Inflammatory macrophage treated with lipopolysaccharide for 1 hour (primary cell): ENCODE data around the gene POFUT2.
A peak's percentile ranks its signal among the peaks of the same experiment; 100 is the strongest.
"Not testable (repeated sequence)": the region's sequence is repeated elsewhere in the genome, so short reads cannot be mapped to it uniquely, and the experiment has no call there.

Experiments
- DNase-seq, 2 donors: peaks; one replicate each; pipeline ENCODE4 v3.0.0-alpha.2; 2020 to 2022

Gene POFUT2

DNA sequence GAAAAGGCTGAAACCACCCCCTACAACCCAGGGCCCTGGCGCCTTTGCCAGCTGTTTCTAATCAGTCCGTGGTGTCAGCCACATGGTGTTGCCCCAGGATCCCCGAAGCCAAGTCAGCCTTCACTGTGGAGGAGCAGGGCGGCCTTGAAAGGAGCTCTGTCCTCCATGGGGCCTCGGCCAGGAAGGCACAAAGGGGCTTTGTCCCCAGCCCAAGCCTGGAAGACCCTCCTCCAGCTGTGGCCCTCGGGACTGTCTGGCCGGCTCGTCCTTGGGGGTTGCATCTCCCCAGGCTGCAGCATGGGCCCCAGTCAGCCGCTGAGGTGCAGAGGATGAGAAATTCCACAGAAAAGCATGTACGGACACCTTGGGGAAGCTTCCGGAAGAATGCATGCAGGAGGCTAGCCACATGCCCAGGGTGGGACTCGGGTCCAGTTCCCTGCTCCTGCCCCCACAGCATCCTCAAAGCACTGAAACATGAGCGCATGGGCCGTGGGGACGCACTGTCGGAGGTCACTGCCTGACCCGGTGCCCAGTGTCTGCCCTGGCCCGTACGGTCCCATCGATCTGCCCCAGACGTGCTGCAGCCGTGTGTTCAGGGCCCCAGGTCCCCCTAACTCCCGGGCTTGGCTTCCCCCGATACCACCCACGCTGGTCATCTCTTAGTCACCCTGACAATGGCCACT is 38.6 kb upstream of the POFUT2 start:
- DNase-seq = no peak

DNA sequence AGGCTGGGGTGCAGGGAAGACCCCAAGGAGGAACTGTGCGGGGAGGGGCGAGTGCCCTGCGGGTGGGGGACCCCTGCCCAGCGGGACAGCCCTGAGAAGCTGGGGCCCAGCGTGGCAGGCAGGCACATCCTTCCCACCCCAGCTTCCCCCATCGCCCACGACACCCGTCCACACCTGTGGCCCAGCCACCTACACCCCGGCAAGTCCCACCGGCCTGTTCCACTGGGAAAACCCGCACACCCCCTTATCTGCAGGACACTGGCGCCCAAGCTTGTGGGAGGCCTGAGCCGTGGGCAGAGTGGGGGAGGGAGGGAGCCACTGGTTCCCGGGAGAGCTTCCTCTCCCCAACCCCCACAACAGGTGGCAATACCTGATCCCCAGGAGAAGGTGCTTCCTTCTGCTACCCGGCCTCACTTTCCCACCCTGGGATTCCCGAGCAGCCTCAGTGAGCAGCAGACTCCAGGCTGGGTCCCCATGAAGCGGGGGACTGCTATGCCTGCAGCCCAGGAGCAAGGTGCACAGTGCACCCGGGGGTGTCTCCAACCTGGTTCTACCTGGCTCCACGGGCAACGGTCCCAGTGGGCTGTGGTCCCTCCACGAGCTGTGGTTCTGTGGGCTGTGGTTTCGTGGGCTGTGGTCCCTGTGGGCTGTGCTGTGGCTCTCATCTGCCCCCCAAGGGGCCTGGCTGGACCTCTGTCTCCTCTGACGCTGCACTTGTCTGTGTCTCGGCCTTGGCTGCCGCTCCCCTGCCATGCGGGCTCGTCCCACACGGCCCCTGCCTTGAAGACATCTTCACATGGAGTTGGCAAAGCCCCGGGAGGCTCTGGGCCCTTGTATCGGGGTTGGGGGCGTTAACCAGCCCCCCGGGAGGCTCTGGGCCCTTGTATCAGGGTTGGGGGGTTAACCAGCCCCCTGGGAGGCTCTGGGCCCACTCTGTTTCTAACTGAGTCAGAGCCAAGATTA is 37.8 kb upstream of the POFUT2 start:
- no peak for DNase-seq

DNA sequence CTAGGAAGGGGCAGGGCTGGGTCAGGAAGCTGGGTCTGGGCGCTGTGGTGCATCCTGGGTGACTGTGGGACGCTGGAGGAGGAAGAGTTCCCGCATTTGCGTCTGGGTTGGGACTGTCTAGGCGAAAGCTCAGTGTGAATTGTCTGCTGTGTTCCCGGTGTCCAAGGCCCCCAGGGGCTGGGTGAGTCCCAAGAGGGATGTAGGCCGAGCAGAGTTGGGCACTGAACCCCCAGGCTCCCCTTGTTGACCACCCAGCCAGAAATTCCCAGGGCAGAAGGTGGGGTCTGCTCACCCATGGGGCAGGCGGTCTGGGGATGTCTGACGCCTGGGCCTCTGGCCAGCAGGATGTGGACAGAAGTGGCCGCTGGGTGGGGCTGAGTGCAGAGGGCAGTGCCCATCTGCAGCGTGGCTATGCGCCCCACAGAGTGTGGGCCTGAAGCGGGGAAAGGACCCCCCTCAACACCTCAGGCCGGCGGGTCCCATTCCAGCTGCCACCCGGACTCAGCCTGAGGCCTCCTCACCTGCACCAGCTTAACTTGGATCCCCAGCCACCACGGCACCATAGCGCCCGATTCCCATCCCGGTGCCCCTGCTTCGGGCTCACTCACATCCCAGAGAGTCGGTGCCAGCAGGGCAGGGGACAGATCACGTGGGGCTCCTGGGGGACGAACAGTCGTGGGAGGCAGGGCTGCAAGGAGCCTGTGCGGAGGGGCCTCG is 37.0 kb upstream of the POFUT2 start:
- DNase-seq = no peak

DNA sequence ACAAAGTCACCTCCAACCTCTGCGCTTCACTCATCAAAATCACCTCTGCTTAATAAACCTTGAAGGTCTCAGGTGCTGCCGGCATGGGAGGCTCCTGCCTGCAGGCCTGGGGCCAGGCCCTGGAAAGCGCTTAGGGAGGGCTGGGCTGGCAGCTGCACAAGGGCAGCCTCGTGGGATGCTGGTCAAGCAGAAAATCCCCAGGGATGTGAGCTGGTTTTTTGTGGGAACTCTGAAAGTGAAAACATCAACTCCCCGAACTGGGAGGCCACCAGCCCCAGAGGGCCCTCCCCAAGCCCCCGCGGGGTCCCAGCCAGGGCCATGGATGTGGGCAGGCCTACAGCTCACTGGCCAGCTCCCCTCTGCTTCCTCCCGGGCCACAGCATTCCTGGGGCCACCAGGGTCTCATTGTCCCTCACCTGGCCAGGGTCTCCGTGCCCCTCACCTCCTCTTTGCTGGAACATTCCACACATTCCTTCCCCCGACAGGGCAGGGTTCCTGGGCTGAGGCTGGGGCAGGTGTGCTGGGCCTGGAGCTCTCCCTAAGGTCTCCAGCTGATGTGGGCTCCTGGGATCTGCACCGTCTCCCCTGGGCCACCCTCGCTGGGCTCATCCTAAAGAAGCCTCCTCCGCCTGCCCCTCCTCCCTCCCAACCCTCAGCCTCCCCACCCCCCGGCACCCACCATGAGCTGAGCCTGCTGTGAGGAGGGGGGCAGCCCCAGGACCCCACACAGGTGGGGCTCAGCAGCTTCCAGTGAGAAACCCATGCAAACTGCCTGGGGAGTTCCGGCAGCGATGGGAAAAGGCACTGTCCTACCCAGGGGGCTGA is 36.0 kb upstream of the POFUT2 start:
- no peak for DNase-seq

DNA sequence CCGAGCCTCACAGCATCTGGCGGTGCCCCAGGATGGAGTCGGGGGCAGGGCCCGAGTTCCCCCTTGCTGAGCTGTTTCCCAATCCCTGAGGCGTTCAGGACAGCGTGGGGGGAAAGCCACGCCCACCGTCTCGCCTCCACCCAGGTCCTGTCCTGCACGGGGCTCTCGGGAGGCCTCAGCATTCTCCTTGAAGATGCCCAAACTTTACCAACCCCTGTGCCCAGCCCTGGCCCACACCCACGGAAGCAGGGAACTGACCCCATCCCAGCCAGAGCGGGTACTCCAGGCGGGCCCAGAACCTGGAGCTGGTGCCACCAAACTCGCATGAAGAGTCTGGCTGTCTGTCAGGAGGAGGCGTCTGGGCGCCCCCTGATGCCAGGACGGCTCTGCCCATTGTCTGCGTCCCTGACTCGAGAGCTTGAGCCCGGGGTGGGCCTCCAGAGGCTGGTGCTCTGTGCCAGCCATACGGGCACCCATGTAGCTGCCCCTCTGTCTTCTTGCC is 35.3 kb upstream of the POFUT2 start:
- DNase-seq = peak in 1 of 2 donors; percentile 1

DNA sequence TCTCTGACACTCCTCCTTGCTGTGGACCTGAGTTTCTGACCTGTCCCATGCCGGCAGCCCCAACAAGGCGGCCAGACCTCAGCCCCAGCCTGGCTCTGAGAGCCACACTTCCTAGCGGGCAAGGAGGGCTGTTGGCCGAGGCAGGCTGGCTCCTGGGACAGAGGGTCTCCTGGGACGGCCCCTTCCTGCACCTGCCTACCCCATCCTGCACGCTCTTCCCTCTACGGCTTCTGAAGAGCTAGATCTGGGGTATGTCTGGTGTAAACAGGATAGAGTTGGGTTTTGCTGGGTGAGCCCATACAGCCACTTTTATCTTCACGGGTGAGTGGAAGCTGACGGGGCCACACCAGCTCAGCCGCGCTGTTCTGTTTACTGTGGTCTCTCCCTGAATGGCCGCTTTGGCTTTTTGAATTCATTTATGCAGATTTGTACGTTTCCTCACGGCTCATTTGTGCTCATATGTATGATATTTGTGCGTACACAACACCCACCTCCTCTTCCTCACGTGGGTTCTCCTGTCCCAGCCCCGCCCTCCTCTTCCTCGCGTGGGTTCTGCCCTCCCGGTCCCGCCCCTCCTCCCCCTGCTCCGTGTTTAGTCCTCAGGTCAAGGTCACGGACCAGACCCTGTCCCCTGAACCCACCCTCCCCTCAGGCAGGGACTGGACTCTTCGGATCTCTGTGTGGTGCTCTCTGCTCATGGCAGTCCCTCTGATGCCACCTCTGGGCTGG is 34.7 kb upstream of the POFUT2 start:
- no peak for DNase-seq

DNA sequence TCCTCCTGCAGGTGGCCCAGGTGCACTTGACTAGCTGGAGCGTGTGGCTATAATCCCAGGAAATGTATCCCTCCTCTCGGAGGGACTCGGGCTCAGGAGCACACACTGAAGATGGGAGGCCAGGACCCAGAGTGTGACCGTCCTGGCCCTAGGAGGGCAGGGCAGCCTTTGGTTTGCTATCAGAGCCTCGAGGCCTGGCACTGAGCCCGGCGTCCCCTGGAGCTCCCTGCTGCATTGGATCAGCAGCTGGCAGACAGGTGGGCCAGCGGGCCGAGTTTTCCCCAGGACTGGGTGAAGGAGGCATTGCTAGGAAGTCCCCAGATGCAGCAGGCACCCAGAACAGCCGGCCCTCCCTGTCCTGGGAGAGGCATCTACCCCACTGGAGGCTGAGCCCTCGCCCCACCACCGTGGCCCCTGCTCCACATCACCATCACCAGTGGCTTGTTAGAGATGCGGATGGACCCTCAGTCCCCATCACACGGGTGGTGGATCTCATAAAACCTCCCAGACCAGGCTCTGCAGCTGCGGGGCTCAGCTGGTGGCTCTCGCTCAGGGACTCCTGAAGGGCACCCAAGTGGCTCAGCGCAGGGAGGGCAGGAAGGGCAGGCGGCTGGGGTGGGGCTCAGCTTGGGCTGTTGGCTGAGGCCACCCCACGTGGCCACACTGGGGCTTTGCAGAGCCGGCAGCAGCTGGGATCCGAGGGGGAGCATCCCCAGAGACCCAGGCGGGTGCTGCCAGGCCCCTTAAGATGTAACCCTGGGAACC is 32.7 kb upstream of the POFUT2 start:
- DNase-seq = no peak

DNA sequence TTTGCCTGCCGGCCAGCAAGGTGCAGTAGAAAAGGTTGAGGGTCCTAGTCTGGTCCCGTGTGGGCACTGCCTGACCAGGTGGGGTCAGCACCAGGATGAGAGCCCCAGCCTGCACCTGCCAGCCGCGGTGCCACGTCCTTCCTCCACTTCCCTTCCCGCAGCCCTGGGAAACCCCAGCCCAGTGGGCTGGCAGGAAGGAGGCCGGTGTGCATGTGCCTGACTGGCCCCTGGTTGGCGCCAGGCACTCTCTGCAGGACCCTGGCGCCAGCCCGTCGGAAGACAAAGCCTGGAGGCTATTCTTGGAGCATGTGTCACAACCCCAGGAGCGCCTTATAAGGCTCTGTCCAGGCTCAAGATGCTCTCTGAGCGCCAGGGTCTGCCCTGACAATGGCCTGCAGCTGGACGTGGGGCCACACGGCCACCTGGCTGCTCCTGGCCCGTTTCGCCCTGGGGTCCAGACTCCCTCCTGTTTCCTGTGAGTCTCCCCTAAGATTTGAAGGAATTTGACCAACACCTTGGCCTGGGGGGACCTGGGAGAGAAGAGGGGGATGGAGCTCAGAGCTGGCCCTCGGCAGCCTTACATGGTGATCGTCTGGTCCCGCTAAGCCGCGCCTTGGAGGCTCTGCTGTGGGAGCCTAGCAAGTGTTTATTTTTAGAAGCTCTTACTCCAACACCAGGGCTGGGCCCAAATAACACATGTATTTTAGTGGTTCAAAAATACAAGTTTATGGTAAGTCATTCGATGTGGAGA is 31.9 kb upstream of the POFUT2 start:
- DNase-seq = no peak

DNA sequence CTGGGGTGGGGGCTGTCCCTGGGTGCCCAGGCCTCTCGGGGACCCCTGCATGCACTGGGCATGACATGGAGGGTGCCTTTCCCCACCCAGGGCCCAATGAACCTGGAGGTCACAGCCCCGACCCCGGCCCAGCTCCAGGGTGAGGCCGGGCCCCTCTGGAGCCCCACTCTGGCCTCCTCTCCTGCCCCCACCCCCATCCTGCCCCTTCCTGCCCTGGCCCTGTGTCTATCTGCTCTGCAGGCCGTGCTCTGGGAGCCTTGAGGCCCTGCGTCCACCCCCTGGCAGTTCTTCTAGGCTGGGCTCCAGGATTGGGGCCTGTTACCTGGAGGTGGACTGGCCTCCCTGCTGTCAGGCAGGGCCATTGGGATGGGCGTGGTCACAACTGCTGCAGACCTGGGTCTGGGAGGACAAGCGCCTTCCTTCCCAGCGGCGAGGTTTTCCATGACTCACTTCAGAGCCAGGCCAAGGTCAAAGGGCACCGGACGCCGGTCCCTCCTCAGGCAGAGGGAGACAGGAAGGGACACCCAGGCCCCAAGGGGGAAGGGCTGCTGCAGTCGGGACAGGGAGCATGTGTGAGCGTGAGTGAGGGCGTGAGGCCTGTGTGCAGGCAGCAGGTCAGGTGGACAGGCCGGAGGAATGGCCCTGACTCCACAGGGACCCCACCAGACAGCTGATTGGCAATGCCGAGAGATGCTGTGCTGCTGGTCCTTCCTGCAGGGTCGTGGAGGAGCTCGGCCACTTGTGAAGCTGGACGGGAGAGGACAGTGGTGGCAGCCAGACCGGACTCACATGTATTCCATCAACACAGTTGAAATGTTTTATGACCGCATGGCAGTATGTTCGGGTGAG is 31.1 kb upstream of the POFUT2 start:
- DNase-seq = no peak

DNA sequence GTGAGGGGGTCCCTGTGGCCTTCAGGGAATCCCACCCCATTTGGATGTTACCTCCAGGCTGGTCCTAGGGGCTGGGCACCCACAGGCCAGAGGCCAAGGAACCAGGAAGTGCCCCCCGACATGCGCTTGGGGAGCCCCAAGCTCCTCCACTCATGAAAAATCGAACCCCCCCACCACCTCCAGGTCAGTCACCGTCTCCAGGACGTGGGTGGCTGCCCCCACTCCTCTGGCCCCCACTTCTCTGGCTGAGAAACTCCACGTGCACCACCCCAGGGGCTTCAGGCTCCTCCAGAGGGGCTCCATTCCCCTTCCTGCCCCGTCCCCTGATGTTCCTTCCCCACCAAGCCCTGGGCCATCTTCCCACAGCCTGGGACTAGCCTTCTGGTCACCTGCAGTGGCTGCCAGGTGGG is 30.5 kb upstream of the POFUT2 start:
- no peak for DNase-seq

DNA sequence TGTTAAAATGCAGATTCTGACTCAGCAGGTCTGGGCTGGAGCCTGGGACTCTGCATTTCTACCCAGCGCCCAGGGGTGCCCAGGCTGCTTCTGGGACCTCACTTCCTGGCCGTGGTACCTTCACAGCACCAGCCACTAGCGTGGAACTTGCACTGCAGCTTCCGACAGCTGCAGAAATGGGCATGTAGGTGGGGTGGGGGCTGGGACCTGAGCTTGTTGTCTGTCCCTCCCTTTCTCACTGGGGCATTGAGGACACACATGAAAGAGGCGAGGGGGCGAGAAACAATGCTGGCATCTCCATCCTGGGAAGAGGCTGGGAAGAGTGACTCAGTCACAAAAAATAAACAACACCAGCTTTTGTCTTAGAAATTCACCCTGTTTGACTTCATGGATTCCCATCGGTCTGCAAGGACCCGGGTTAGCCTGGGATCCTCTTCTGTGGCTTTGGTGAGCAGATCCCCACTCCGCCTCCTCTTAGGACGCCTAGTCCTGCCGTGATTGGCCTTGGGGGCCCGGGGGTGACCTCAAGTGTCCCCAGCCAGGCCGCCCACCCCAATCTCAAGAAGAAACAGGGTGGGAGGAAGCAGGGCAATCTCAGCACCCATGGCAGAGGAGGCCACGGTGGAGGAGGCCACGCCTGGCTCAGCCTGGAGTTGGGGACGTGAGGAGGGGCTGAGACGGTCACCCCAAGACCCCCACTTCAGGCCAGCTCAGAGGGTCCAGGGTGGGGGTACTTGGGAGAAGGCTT is 29.9 kb upstream of the POFUT2 start:
- DNase-seq = no peak

DNA sequence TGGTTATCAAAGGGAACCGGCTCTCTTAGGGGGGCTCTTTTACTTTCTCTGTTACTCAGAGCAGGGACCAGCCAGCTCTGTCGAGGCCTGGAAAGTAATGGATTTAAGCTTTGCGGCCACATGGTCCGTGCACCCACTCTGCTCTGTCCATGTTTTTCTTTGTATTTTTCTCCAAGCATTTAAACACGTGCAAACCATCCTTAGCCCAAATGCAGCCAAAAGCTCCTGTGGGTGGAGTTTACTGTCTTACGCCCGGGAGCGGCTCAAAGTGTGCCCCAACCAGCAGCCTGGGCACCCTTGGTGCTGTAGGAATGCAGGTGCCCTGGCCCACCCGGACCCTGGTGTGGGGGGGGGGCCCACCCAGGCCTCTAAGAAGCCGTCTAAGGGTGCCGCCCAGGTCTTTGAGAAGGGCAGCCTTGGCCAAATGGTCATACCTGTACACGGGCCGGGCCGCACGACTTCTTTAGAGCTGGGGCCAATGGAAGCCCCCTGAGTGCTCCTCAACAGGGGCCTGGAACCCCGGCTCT is 29.2 kb upstream of the POFUT2 start:
- DNase-seq = no peak

DNA sequence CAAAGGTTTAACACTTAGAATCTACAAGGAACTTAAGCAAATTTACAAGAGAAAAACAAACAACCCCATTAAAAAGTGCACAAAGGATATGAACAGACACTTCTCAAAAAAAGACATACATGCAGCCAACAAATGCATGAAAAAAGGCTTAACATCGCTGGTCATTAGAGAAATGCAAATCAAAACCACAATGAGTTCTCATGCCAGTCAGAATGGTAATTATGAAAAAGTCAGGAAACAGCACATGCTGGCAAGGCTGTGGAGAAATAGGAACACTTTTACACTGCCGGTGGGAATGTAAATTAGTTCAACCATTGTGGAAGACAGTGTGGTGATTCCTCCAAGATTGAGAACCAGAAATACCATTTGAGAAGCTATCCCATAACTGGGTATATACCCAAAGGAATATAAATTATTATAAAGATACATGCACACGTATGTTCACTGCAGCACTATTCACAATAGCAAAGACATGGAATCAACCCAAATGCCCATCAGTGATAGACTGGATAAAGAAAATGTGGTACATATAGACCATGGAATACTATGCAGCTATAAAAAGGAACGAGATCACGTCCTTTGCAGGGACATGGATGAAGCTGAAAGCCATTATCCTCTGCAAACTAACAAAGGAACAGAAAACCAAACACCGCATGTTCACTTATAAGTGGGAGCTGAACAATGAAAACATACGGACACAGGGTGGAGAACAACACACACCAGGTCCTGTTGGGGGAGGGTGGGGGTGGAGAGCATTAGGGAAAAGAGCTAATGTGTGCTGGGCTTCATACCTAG is 28.2 kb upstream of the POFUT2 start:
- not testable (repeated sequence) for DNase-seq

DNA sequence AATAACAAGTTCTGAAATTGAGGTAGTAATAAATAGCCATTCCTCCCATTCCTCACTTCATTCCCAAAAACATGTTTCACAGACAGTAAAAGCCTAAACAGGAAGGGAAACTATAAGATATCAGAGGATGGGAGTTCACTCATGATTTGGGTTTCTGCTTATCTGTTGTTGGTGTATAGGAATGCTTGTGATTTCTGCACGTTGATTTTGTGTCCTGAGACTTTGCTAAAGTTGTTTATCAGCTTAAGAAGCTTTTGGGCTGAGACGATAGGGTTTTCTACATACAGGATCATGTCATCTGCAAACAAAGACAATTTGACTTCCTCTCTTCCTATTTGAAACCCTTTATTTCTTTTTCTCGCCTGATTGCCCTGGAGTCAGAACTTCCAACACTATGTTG is 26.0 kb upstream of the POFUT2 start:
- no peak for DNase-seq

DNA sequence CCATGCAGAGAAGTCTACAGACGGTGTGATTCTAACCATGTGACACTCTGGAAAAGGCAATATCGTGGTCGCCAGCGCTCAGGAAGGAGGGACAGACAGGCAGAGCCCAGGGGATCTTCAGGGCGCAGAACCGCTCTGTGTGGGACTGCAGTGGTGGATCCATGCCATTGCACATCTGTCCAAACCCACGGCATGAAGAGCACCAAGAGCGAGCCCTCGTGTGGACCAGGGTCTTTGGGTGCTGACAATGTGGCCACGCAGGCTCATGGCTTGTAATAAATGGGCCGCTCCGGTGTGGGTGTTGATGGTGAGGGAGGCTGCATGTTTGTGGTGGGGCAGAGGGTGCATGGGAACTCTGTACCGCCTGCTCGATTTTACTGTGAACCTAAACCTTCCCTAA is 25.3 kb upstream of the POFUT2 start:
- no peak for DNase-seq

DNA sequence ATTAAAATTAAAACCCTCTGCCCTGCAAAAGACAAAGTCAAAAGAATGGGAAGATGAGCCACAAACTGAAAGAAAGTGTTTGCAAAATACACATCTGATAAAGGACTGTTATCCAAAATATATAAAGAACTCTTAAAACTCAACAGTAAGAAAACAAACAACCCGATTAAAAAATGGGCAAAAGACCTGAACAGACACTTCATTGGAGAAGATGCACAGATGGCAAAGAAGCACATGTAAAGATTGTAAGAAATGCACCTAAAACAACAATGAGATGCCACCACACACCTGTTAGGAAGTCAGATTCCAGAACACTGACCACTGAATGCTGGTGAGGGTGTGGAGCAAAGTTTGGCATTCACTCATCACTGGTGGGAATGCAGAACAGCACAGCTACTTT is 24.6 kb upstream of the POFUT2 start:
- DNase-seq = no peak

DNA sequence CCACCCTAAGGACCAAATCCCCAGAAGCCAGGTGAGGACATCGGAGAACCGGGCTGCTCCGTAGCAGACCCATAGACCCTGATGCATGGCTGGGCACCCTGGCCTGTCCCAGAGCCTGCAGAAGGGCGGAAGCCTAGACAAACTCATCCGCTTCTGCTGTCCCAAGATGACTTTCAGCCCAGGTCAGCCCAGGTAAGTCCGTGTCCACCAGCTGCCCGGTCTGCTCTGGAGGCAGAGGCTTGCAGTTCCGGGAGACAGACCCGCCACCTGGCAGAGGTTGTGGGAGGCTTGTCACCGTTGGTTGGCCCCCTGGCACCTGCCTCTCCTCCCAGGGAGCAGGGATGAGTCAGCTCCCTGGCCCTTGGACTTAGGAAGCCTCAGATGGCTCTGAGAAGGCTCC is 22.8 kb upstream of the POFUT2 start:
- no peak for DNase-seq
